Measurements from ENCODE around the gene LARGE1.

LARGE1 gene

DNA sequence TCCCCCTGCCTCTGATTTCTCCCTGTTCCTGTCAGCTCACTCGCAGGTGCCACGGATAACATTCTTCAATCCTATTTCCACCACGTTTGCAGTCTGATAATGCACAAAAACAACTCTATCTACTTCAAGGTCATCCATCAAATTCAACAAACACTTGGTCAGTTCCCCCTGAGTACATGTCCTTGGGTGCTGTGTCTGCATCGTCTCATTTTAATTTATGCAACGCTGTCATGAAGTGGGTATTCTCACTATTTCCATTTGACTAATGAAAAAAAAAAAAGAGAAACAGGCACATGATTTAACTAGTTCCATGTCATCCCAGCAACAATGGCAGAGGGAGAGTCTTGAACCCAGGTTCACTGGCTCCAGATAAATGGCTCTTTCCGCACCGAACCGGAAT, 262.6 kb downstream of the LARGE1 start:
- DNase-seq (ENCODE audit: low read depth) = no peak

GRCh38 chr22:33656808-33657628, 263.3 kb downstream of the LARGE1 start:
- DNase-seq (ENCODE audit: low read depth) = no peak

DNA sequence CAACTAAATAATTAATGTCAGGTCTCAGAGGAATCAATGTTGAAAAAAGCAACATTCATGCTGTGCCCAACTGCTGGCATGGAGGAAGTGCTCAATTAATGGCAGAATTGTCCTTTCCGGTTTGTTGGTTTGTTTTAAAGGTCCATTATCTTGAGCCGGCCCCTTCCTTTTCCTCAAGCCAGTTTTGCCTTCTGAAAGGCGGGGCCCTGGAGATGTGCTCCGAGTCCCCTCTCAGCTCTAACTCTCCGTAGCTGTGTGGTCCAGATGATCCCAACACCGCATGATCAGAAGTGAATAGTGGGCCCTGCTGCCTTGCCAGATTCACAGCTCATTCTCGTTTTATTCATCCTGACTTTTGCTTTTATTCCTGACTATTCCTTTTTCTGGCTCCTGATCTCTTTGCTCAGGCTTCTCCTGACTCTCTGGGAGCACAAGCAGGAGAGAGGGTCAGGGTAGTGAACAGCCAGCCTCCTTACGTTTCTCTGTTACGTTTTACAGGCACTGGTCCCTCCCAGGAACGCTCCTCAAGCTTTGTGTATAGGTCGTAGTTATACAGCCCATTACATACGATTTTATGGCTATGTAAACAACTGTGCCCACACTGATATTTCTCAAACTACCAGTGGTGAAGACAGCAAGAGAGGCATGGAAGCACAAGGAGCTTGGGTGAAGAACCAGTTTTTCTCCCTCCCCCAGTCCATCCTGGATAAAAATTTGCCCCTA, 265.9 kb downstream of the LARGE1 start:
- no peak for DNase-seq (ENCODE audit: low read depth)

DNA sequence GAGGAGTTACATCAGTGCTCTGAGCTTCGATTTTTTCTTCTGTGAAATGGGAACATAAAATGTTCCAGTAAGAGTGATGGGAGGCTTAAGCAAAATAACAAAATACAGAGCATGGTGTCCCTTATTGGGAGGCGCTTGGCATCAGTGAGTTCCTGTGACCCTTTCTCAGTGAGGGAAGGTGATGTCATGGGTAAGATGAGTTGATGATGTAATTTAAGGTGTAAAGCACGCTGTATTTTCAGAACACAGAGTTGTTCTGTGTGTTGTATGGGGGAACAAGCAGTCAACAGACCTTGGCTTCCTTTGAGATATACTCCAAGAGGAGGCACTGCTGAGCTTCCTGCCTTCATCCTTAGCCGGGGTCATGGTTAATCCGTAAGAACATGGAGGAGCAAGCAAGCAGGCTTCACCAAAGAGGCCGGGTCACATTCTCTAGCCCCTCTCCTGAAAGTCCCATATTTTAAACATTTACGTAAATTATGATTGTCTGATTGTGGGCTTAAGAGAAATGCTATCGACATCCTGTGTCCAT, 266.7 kb downstream of the LARGE1 start:
- no peak for DNase-seq (ENCODE audit: low read depth)

DNA sequence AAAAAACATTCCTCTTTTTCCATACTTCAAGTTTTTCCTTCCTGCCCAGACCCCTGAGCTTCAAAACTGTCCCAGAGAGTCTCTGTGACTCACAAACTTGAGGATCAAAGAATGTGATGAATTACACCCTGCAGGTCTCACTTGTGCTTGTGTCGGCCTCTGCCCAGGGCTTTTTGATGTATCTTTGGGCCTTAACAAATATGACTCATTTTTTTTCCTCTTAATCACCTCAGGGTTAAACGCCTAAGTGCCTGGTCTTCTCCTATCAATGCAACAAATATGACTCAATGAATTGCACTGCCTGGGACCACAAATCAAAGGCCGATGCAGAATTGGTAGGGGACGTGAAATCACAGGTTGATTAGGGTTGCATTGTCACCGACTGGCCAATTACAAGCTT, 267.7 kb downstream of the LARGE1 start:
- DNase-seq (ENCODE audit: low read depth) = no peak

GRCh38 chr22:33650244-33650643, 270.0 kb downstream of the LARGE1 start:
- DNase-seq (ENCODE audit: low read depth) = no peak

DNA sequence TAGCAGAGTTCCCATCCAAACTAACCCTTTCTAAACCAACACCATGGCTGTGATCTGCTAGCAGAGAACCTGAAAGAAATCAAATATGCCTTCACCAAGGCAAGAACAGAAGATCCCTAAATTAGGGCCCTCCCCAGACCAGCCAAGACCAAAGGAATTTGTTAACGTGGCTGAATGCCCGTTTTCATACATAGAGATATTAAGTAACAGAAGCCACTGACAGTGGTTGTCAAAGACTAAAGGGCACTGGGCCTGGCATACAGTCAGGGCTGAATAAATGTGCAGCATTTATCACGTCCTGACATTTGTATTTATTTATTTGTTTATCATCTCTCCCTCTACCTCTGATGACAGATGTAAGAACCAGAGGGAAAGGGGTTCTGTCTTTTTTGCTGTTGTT, 271.8 kb downstream of the LARGE1 start:
- DNase-seq (ENCODE audit: low read depth) = no peak

GRCh38 chr22:33640900-33641299, 279.4 kb downstream of the LARGE1 start:
- no peak for DNase-seq (ENCODE audit: low read depth)

DNA sequence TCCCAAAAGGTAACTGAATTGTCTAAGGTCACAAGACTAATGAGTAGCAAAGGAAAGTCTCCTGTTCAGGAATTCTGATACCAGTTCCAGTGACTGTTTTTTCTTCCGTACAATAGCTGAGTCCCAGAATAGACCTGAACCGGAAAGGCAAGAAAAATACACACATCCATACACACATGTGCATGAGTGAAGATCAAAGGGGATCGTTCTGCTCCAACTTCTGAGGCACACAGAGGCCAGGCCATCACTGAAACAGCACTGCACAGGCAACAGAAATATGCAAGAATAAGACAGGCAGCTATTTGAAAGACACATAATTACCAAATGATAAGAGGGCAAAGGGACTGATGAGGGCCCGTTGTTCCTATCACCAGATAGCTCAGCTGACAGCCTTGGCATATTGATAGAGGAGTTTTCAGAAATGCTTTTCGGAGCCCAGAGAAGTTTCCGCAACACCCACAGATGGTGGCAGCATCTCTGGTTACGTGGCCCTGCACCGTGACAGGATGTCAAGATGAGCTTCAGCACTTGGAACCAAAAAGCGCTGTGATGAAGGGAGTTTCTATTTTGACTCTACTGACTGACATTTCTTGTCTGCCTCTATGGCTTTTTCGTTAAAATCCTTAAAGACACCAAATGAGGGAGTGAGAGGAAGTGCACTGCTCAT, 280.6 kb downstream of the LARGE1 start:
- no peak for DNase-seq (ENCODE audit: low read depth)

- no peak for DNase-seq (ENCODE audit: low read depth)
Measured at GRCh38 chr22:33635766-33636165, 284.5 kb downstream of the LARGE1 start.

DNA sequence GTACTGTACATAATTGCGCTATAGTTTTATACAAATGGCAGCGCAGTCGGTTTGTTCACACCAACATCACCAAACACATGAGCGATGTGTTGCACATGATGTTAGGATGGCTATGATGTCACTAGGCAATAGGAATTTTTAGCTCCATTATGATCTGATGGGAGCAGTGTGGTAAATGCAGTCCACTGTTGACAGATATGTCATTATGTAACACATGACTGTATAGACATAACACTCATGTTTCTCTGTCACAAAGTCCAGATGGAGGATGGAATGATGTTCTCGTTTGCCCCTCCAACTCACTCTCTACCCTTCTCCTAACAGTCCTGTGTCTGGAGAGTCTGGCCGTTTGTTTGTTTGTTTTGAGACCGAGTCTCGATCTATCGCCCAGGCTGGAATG, 288.5 kb downstream of the LARGE1 start:
- DNase-seq (ENCODE audit: low read depth) = no peak

- DNase-seq (ENCODE audit: low read depth) = no peak
Measured at GRCh38 chr22:33625959-33626358, 294.3 kb downstream of the LARGE1 start.

- no peak for DNase-seq (ENCODE audit: low read depth)
Measured at GRCh38 chr22:33620085-33620484, 300.2 kb downstream of the LARGE1 start.

- no peak for DNase-seq (ENCODE audit: low read depth)
Measured at GRCh38 chr22:33606504-33606903, 313.8 kb downstream of the LARGE1 start.

DNA sequence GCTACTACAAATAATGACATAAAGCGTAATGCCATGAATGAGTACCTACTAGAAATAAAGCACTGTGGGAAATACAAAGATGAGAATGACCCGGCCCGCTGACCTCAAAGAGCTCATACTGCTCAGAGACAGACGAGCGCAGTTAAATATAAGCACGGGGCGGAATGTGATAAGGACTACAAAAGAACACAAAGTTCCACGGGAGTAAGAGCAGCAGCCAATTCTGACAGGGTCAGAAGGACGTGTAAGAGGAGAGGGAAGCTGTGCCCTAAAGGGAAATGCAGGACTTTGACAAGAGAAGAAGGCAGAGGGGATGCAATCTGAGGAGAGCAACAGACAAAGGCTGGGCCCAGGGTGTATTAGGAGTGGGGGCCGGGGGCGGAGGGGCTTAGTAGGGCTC, 314.6 kb downstream of the LARGE1 start:
- no peak for DNase-seq (ENCODE audit: low read depth)

- no peak for DNase-seq (ENCODE audit: low read depth)
Measured at GRCh38 chr22:33605221-33605620, 315.1 kb downstream of the LARGE1 start.

- DNase-seq (ENCODE audit: low read depth) = no peak
Measured at GRCh38 chr22:33601062-33601461, 319.2 kb downstream of the LARGE1 start.

DNA sequence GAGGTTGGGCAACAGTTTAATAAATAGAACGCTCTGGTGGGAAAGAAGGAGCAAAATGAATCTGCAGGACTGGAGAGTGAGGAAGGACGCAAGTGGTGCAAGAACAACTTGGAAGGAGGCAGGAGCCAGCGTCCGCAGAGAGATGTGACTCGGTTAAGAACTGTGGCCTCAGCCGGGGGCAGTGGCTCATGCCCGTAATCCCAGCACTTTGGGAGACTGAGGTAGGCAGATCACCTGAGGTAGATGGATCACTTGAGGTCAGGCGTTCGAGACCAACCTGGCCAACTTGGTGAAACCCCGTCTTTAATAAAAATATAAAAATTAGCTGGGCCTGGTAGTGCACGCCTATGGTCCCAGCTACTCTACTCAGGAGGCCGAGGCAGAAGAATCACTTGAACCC, 319.7 kb downstream of the LARGE1 start:
- no peak for DNase-seq (ENCODE audit: low read depth)

GRCh38 chr22:33600113-33600512, 320.2 kb downstream of the LARGE1 start:
- no peak for DNase-seq (ENCODE audit: low read depth)

DNA sequence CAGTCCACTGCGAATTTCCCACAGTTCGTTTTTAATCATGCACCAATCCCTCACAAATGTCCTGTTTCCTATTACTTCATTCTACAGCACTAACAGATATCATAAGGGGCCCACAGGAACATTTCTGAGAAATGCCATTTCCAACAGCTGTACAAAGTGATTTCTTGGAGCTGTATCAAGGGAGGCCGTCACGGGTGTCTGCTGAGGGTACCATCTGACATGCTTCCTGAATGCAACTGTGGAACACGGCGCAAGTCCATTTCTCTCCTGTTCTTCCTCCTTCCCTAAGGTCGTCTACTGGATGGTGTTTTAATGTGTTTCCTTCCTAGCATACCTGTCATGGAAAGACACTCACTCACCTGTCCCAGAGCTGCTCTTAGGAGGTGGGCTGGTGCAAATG, 320.7 kb downstream of the LARGE1 start:
- DNase-seq (ENCODE audit: low read depth) = no peak

DNA sequence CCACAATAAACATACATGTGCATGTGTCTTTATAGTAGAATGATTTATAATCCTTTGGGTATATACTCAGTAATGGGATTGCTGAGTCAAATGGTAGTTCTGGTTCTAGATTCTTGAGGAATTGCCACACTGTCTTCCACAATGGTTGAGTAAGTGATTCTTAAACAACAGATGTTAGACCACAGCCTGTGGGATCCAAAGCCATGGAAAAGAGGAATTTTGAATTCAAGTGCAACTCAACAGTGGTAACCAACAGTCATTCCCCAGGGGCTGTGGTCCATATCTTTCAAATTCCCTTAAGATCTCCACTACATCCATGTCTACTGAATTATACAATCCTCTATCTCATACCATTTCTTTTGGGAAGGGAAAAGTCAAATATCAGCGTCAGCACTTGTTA, 321.5 kb downstream of the LARGE1 start:
- no peak for DNase-seq (ENCODE audit: low read depth)

GRCh38 chr22:33597274-33597985, 322.8 kb downstream of the LARGE1 start:
- no peak for DNase-seq (ENCODE audit: low read depth)
